Effector memory CD4-positive, alpha-beta T cell (primary cell): ENCODE measurements around the gene EPS8.
"Not testable (repeated sequence)": the region's sequence is repeated elsewhere in the genome, so short reads cannot be mapped to it uniquely, and the experiment has no call there.

ENCODE experiments used
- DNase-seq, 3 donors: peaks; one replicate each; pipeline ENCODE4 v3.0.0-alpha.2; 2020
- H3K27ac ChIP-seq: 2 replicates; pipeline ENCODE4 v1.7.0; 2013; ENCODE audit warnings: mild to moderate bottlenecking, low read length, moderate library complexity; ENCODE audit not compliant: insufficient read depth, poor library complexity, severe bottlenecking
- H3K27me3 ChIP-seq: replicated peaks from 2 replicates; pipeline ENCODE4 v1.7.0; 2013; ENCODE audit warnings: mild to moderate bottlenecking, low read length; ENCODE audit not compliant: insufficient read depth, control insufficient read depth, poor library complexity, severe bottlenecking
- H3K36me3 ChIP-seq: 2 replicates; pipeline ENCODE4 v1.7.0; 2013; ENCODE audit warnings: mild to moderate bottlenecking, low read length, moderate library complexity; ENCODE audit not compliant: control insufficient read depth, insufficient read depth
- H3K4me1 ChIP-seq: 2 replicates; pipeline ENCODE4 v1.7.0; 2013; ENCODE audit warnings: low read length, mild to moderate bottlenecking; ENCODE audit not compliant: control insufficient read depth, insufficient read depth, poor library complexity, severe bottlenecking
- H3K4me3 ChIP-seq: 2 replicates; pipeline ENCODE4 v1.7.0; 2013; ENCODE audit warnings: low read length, low read depth, mild to moderate bottlenecking; ENCODE audit not compliant: insufficient read depth, poor library complexity, severe bottlenecking
- H3K9me3 ChIP-seq: 2 replicates; pipeline ENCODE4 v1.7.0; 2013; ENCODE audit warnings: mild to moderate bottlenecking, low read length, moderate library complexity; ENCODE audit not compliant: control insufficient read depth

The EPS8 gene

GRCh38 chr12:15740389-15740788 is 48.8 kb downstream of the EPS8 start:
- H3K4me3 ChIP-seq, H3K4me1 ChIP-seq: not testable (repeated sequence)

GRCh38 chr12:15738438-15739015 is 50.7 kb downstream of the EPS8 start:
- no peaks in the 10 kb centered on the region for H3K36me3 ChIP-seq
- no peak for DNase-seq

More at GRCh38 chr12:15740389-15740788, 48.8 kb downstream of the EPS8 start:
- not testable (repeated sequence) for H3K36me3 ChIP-seq, H3K27ac ChIP-seq, H3K27me3 ChIP-seq, DNase-seq, H3K9me3 ChIP-seq

GRCh38 chr12:15735837-15736615 is 53.2 kb downstream of the EPS8 start:
- DNase-seq, result no peak
- H3K4me3 ChIP-seq, result no peak overlapping the region
- no peaks in the 10 kb centered on the region for H3K9me3 ChIP-seq
- H3K36me3 ChIP-seq, result no peaks in the 10 kb centered on the region
- H3K4me1 ChIP-seq, result no peaks in the 10 kb centered on the region
- no peaks in the 10 kb centered on the region for H3K27me3 ChIP-seq
- H3K27ac ChIP-seq, result no peak overlapping the region

More at GRCh38 chr12:15738438-15739015, 50.7 kb downstream of the EPS8 start:
- Histone ChIP-seq H3K4me1 (no peaks in the 10 kb centered on the region), H3K27me3 (no peaks in the 10 kb centered on the region), H3K4me3 (no peak overlapping the region), H3K27ac (no peak overlapping the region), H3K9me3 (no peaks in the 10 kb centered on the region)

GRCh38 chr12:15733136-15733535 is 56.1 kb downstream of the EPS8 start:
- Histone ChIP-seq H3K27me3 (no peaks in the 10 kb centered on the region), H3K4me1 (no peaks in the 10 kb centered on the region), H3K36me3 (no peaks in the 10 kb centered on the region), H3K9me3 (no peaks in the 10 kb centered on the region), H3K4me3 (no peak overlapping the region), H3K27ac (no peak overlapping the region)
- DNase-seq, result no peak

- no peaks in the 10 kb centered on the region for H3K36me3 ChIP-seq
- no peak overlapping the region for H3K27ac ChIP-seq
- no peaks in the 10 kb centered on the region for H3K9me3 ChIP-seq
- H3K4me1 ChIP-seq, result no peaks in the 10 kb centered on the region
- H3K4me3 ChIP-seq, result no peak overlapping the region
- DNase-seq, result no peak
- H3K27me3 ChIP-seq, result no peaks in the 10 kb centered on the region
Measured at GRCh38 chr12:15732341-15733061, 56.7 kb downstream of the EPS8 start.

GRCh38 chr12:15731940-15732339 is 57.2 kb downstream of the EPS8 start:
- Histone ChIP-seq H3K4me1 (no peaks in the 10 kb centered on the region), H3K9me3 (no peaks in the 10 kb centered on the region), H3K27me3 (no peaks in the 10 kb centered on the region), H3K4me3 (no peak overlapping the region), H3K27ac (no peak overlapping the region), H3K36me3 (no peaks in the 10 kb centered on the region)
- DNase-seq, result no peak

GRCh38 chr12:15729097-15729496 is 60.1 kb downstream of the EPS8 start:
- Histone ChIP-seq H3K27ac (no peak overlapping the region), H3K4me3 (no peak overlapping the region), H3K4me1 (no peaks in the 10 kb centered on the region), H3K36me3 (no peaks in the 10 kb centered on the region), H3K9me3 (no peaks in the 10 kb centered on the region), H3K27me3 (no peaks in the 10 kb centered on the region)
- no peak for DNase-seq

- Histone ChIP-seq H3K27me3 (no peaks in the 10 kb centered on the region), H3K36me3 (no peaks in the 10 kb centered on the region), H3K9me3 (no peaks in the 10 kb centered on the region), H3K4me3 (no peak overlapping the region), H3K4me1 (no peaks in the 10 kb centered on the region), H3K27ac (no peak overlapping the region)
- DNase-seq, result no peak
Measured at GRCh38 chr12:15728118-15728598, 61.0 kb downstream of the EPS8 start.

- DNase-seq, result no peak
- H3K27ac ChIP-seq, result no peak overlapping the region
- no peaks in the 10 kb centered on the region for H3K9me3 ChIP-seq
- no peaks in the 10 kb centered on the region for H3K36me3 ChIP-seq
- H3K4me3 ChIP-seq, result no peak overlapping the region
- H3K27me3 ChIP-seq, result no peaks in the 10 kb centered on the region
- no peaks in the 10 kb centered on the region for H3K4me1 ChIP-seq
Measured at GRCh38 chr12:15726878-15727150, 62.4 kb downstream of the EPS8 start.
